WTC11 (cell line): ENCODE data around the gene LAD1. TPM values are rescaled to one million over a fixed set of nuclear protein-coding genes. Genes with fewer than 3 reads are reported as not detected.

ENCODE experiments used
- ATAC-seq: fragments of 200-7000 bp; cut with Tn5 transposase; 2 replicates; pipeline ENCODE4 v1.10.0; 2021; ENCODE audit warnings: mild to moderate bottlenecking, moderate library complexity
- CTCF ChIA-PET: fragments of 300-600 bp; sonication (Branson Sonifier 250); formaldehyde crosslinking; loops from one replicate; lab custom pipeline; 2021; ENCODE audit warnings: antibody characterized with exemption; lab: Charles Lee
- POLR2A ChIA-PET: fragments of 350-600 bp; sonication (Branson Sonifier 250); formaldehyde crosslinking; loops from one replicate; lab custom pipeline; 2021; ENCODE audit warnings: antibody characterized with exemption; lab: Charles Lee
- DNase-seq: peaks from one replicate; pipeline ENCODE4 v3.0.0; 2021; ENCODE audit warnings: low spot score
- H3K27ac Mint-ChIP-seq: 2 replicates; pipeline ENCODE4 v1.8.0; 2021; ENCODE audit warnings: mixed read lengths
- H3K27me3 Mint-ChIP-seq: 2 replicates; pipeline ENCODE4 v1.8.0; 2021; ENCODE audit warnings: low read depth, mild to moderate bottlenecking, moderate library complexity, mixed read lengths
- H3K36me3 Mint-ChIP-seq: 2 replicates; pipeline ENCODE4 v1.8.0; 2021; ENCODE audit warnings: mixed read lengths
- H3K4me1 Mint-ChIP-seq: 2 replicates; pipeline ENCODE4 v1.8.0; 2022; ENCODE audit warnings: mixed read lengths
- H3K4me3 Mint-ChIP-seq: 2 replicates; pipeline ENCODE4 v1.8.0; 2021; ENCODE audit warnings: mild to moderate bottlenecking, moderate library complexity, mixed read lengths
- H3K9me3 Mint-ChIP-seq: 2 replicates; pipeline ENCODE4 v1.8.0; 2021; ENCODE audit warnings: mixed read lengths
- ELF4 ChIP-seq: sonication (generic); formaldehyde crosslinking; IDR thresholded peaks from 2 replicates; pipeline ENCODE4 v1.8.1; 2022; ENCODE audit warnings: low read depth, mild to moderate bottlenecking, moderate library complexity, missing genetic modification reagents
- JAZF1 ChIP-seq: fragments of 250-450 bp; sonication (Bioruptor Pico); IDR thresholded peaks from 2 replicates; pipeline ENCODE4 v1.9.0; 2021; ENCODE audit warnings: moderate library complexity, mild to moderate bottlenecking, inconsistent platforms
- JUN ChIP-seq: sonication (generic); formaldehyde crosslinking; IDR thresholded peaks from 2 replicates; pipeline ENCODE4 v1.8.0; 2023; ENCODE audit warnings: mild to moderate bottlenecking, missing genetic modification reagents
- MXD4 ChIP-seq: fragments of 250-450 bp; sonication (Bioruptor Pico); IDR thresholded peaks from 2 replicates; pipeline ENCODE4 v1.8.0; 2021; ENCODE audit warnings: mild to moderate bottlenecking, moderate library complexity, borderline replicate concordance
- NFE2L1 ChIP-seq: sonication (generic); formaldehyde crosslinking; IDR thresholded peaks from 2 replicates; pipeline ENCODE4 v1.8.1; 2023; ENCODE audit warnings: missing genetic modification reagents
- OVOL2 ChIP-seq: fragments of 250-450 bp; sonication (Bioruptor Pico); IDR thresholded peaks from 2 replicates; pipeline ENCODE4 v1.9.0; 2021; ENCODE audit warnings: mild to moderate bottlenecking, borderline replicate concordance
- SP1 ChIP-seq: sonication (generic); formaldehyde crosslinking; conservative IDR thresholded peaks from 2 replicates; pipeline ENCODE4 v1.8.1; 2022; ENCODE audit warnings: missing genetic modification reagents
- TCF7 ChIP-seq: sonication (generic); formaldehyde crosslinking; IDR thresholded peaks from 2 replicates; pipeline ENCODE4 v1.8.0; 2022; ENCODE audit warnings: mild to moderate bottlenecking, low read depth, missing genetic modification reagents, moderate library complexity
- TEAD1 ChIP-seq: sonication (generic); formaldehyde crosslinking; IDR thresholded peaks from 2 replicates; pipeline ENCODE4 v1.8.0; 2022; ENCODE audit warnings: mild to moderate bottlenecking, missing genetic modification reagents
- TEAD4 ChIP-seq: sonication (generic); formaldehyde crosslinking; IDR thresholded peaks from 2 replicates; pipeline ENCODE4 v1.8.0; 2022; ENCODE audit warnings: mild to moderate bottlenecking, missing genetic modification reagents
- ZNF219 ChIP-seq: sonication (generic); formaldehyde crosslinking; IDR thresholded peaks from 2 replicates; pipeline ENCODE4 v1.8.0; 2023; ENCODE audit warnings: missing genetic modification reagents, mild to moderate bottlenecking, borderline replicate concordance
- ZNF263 ChIP-seq: sonication (generic); formaldehyde crosslinking; IDR thresholded peaks from 2 replicates; pipeline ENCODE4 v1.8.1; 2022; ENCODE audit warnings: low read depth, mild to moderate bottlenecking, moderate library complexity, missing genetic modification reagents
- ZNF416 ChIP-seq: fragments of 250-450 bp; sonication (Bioruptor Pico); IDR thresholded peaks from 2 replicates; pipeline ENCODE4 v1.9.0; 2021; ENCODE audit warnings: mild to moderate bottlenecking, inconsistent platforms
- total RNA-seq: library from RNA; stranded (reverse); gene quantifications from 3 replicates; pipeline ENCODE4 v1.2.3, GENCODE V29; 2021
- TF ChIP-seq, protein P1 (sequence below): sonication (generic); formaldehyde crosslinking; conservative IDR thresholded peaks from 2 replicates; pipeline ENCODE4 v1.8.1; 2022; ENCODE audit warnings: mild to moderate bottlenecking, missing genetic modification reagents
- TF ChIP-seq, protein P2 (sequence below): sonication (generic); formaldehyde crosslinking; IDR thresholded peaks from 2 replicates; pipeline ENCODE4 v1.8.1; 2023; ENCODE audit warnings: mild to moderate bottlenecking, missing genetic modification reagents, borderline replicate concordance
- TF ChIP-seq, protein P3 (sequence below): sonication (generic); formaldehyde crosslinking; IDR thresholded peaks from 2 replicates; pipeline ENCODE4 v1.8.0; 2022; ENCODE audit warnings: missing genetic modification reagents
- TF ChIP-seq, protein P4 (sequence below): sonication (generic); formaldehyde crosslinking; IDR thresholded peaks from 2 replicates; pipeline ENCODE4 v1.8.1; 2023; ENCODE audit warnings: mild to moderate bottlenecking, missing genetic modification reagents
- TF ChIP-seq, protein P5 (sequence below): sonication (generic); formaldehyde crosslinking; IDR thresholded peaks from 2 replicates; pipeline ENCODE4 v1.8.1; 2022; ENCODE audit warnings: low read depth, mild to moderate bottlenecking, moderate library complexity, missing genetic modification reagents, borderline replicate concordance
- TF ChIP-seq, protein P6 (sequence below): sonication (generic); formaldehyde crosslinking; IDR thresholded peaks from 2 replicates; pipeline ENCODE4 v1.8.1; 2022; ENCODE audit warnings: mild to moderate bottlenecking, moderate library complexity, missing genetic modification reagents

LAD1 gene
- total RNA-seq, 1 experiment from 2014 or later = 14.9 TPM

DNA sequence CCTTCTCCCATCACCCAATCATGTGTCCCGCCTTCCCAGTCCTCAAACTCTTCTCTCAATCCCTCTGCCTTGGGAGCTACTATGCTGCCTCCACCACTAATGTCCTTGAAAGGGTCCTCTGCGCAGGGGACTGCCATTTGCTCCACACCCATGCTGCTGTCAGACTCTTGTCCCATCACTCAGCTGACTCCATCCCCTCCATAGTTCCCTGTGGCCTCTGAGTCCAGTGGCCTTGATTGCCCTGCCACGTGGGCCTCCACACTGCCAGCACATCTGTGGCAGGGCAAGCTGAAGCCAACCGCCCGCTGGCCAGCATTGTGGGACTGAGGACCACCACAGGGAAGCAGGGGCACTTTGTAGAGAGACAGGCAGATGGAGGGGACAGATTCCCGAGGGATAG is 20.3 kb downstream of the LAD1 start:
- Mint-ChIP-seq H3K27ac (peak overlapping the region; percentile 75), H3K4me1 (peaks cover 46% of the 10 kb centered on the region), H3K9me3 (no peaks in the 10 kb centered on the region), H3K4me3 (no peak overlapping the region), H3K27me3 (no peaks in the 10 kb centered on the region), H3K36me3 (no peaks in the 10 kb centered on the region)
- TF ChIP-seq, protein P1, sequence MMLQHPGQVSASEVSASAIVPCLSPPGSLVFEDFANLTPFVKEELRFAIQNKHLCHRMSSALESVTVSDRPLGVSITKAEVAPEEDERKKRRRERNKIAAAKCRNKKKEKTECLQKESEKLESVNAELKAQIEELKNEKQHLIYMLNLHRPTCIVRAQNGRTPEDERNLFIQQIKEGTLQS (CRISPR knock-in tag) = no peak
- TF ChIP-seq ZNF416 = no peak
- TF ChIP-seq, protein P2, sequence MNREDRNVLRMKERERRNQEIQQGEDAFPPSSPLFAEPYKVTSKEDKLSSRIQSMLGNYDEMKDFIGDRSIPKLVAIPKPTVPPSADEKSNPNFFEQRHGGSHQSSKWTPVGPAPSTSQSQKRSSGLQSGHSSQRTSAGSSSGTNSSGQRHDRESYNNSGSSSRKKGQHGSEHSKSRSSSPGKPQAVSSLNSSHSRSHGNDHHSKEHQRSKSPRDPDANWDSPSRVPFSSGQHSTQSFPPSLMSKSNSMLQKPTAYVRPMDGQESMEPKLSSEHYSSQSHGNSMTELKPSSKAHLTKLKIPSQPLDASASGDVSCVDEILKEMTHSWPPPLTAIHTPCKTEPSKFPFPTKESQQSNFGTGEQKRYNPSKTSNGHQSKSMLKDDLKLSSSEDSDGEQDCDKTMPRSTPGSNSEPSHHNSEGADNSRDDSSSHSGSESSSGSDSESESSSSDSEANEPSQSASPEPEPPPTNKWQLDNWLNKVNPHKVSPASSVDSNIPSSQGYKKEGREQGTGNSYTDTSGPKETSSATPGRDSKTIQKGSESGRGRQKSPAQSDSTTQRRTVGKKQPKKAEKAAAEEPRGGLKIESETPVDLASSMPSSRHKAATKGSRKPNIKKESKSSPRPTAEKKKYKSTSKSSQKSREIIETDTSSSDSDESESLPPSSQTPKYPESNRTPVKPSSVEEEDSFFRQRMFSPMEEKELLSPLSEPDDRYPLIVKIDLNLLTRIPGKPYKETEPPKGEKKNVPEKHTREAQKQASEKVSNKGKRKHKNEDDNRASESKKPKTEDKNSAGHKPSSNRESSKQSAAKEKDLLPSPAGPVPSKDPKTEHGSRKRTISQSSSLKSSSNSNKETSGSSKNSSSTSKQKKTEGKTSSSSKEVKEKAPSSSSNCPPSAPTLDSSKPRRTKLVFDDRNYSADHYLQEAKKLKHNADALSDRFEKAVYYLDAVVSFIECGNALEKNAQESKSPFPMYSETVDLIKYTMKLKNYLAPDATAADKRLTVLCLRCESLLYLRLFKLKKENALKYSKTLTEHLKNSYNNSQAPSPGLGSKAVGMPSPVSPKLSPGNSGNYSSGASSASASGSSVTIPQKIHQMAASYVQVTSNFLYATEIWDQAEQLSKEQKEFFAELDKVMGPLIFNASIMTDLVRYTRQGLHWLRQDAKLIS (CRISPR knock-in tag) = no peak
- TF ChIP-seq, protein P3, sequence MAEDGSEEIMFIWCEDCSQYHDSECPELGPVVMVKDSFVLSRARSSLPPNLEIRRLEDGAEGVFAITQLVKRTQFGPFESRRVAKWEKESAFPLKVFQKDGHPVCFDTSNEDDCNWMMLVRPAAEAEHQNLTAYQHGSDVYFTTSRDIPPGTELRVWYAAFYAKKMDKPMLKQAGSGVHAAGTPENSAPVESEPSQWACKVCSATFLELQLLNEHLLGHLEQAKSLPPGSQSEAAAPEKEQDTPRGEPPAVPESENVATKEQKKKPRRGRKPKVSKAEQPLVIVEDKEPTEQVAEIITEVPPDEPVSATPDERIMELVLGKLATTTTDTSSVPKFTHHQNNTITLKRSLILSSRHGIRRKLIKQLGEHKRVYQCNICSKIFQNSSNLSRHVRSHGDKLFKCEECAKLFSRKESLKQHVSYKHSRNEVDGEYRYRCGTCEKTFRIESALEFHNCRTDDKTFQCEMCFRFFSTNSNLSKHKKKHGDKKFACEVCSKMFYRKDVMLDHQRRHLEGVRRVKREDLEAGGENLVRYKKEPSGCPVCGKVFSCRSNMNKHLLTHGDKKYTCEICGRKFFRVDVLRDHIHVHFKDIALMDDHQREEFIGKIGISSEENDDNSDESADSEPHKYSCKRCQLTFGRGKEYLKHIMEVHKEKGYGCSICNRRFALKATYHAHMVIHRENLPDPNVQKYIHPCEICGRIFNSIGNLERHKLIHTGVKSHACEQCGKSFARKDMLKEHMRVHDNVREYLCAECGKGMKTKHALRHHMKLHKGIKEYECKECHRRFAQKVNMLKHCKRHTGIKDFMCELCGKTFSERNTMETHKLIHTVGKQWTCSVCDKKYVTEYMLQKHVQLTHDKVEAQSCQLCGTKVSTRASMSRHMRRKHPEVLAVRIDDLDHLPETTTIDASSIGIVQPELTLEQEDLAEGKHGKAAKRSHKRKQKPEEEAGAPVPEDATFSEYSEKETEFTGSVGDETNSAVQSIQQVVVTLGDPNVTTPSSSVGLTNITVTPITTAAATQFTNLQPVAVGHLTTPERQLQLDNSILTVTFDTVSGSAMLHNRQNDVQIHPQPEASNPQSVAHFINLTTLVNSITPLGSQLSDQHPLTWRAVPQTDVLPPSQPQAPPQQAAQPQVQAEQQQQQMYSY = no peak
- TF ChIP-seq, protein P4, sequence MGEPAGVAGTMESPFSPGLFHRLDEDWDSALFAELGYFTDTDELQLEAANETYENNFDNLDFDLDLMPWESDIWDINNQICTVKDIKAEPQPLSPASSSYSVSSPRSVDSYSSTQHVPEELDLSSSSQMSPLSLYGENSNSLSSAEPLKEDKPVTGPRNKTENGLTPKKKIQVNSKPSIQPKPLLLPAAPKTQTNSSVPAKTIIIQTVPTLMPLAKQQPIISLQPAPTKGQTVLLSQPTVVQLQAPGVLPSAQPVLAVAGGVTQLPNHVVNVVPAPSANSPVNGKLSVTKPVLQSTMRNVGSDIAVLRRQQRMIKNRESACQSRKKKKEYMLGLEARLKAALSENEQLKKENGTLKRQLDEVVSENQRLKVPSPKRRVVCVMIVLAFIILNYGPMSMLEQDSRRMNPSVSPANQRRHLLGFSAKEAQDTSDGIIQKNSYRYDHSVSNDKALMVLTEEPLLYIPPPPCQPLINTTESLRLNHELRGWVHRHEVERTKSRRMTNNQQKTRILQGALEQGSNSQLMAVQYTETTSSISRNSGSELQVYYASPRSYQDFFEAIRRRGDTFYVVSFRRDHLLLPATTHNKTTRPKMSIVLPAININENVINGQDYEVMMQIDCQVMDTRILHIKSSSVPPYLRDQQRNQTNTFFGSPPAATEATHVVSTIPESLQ (CRISPR knock-in tag) = no peak
- TF ChIP-seq TCF7 (CRISPR knock-in tag) = no peak
- TF ChIP-seq, protein P5, sequence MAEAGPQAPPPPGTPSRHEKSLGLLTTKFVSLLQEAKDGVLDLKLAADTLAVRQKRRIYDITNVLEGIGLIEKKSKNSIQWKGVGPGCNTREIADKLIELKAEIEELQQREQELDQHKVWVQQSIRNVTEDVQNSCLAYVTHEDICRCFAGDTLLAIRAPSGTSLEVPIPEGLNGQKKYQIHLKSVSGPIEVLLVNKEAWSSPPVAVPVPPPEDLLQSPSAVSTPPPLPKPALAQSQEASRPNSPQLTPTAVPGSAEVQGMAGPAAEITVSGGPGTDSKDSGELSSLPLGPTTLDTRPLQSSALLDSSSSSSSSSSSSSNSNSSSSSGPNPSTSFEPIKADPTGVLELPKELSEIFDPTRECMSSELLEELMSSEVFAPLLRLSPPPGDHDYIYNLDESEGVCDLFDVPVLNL (CRISPR knock-in tag) = no peak
- TF ChIP-seq ZNF219 (CRISPR knock-in tag) = no peak
- TF ChIP-seq ELF4 (CRISPR knock-in tag) = no peak
- no peak for TF ChIP-seq MXD4 (CRISPR knock-in tag)
- no peak for TF ChIP-seq NFE2L1
- no peak for TF ChIP-seq JAZF1
- no peak for TF ChIP-seq TEAD1 (CRISPR knock-in tag)
- TF ChIP-seq ZNF263 (CRISPR knock-in tag) = no peak
- TF ChIP-seq, protein P6, sequence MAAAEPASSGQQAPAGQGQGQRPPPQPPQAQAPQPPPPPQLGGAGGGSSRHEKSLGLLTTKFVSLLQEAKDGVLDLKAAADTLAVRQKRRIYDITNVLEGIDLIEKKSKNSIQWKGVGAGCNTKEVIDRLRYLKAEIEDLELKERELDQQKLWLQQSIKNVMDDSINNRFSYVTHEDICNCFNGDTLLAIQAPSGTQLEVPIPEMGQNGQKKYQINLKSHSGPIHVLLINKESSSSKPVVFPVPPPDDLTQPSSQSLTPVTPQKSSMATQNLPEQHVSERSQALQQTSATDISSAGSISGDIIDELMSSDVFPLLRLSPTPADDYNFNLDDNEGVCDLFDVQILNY (CRISPR knock-in tag) = no peak
- TF ChIP-seq JUN = no peak
- no peak for TF ChIP-seq TEAD4 (CRISPR knock-in tag)
- no peak for TF ChIP-seq OVOL2 (CRISPR knock-in tag)
- TF ChIP-seq SP1 (CRISPR knock-in tag) = no peak
- no peak for DNase-seq
- ChIA-PET CTCF (interaction anchor here (0.7 to 5.6 kb wide), 3 partner anchors 18 to 58 kb away, joined by 3 to 82 read pairs (median 3); no protein-coding TSS in a partner anchor), POLR2A (no interaction called here)
- no peak for ATAC-seq
